Kidney epithelial cell (primary cell): ENCODE data around the gene SIK3. TPM values are rescaled to one million over a fixed set of nuclear protein-coding genes. Genes with fewer than 3 reads are reported as not detected.

Experiments
- DNase-seq: peaks from one replicate; pipeline ENCODE4 v3.0.0-alpha.2; 2010; ENCODE audit warnings: low read depth
- H3K27me3 ChIP-seq: 2 replicates; pipeline ENCODE4 v1.6.0; 2011; ENCODE audit warnings: low read length; ENCODE audit not compliant: control insufficient read depth, insufficient read depth
- H3K36me3 ChIP-seq: 2 replicates; pipeline ENCODE4 v1.5.1; 2011; ENCODE audit warnings: low read length; ENCODE audit not compliant: control insufficient read depth, insufficient read depth
- H3K4me3 ChIP-seq: 2 replicates; pipeline ENCODE4 v1.5.1; 2011; ENCODE audit warnings: low read depth, mild to moderate bottlenecking, control low read depth, low read length
- CTCF ChIP-seq: IDR thresholded peaks from 2 replicates; pipeline ENCODE4 v1.5.1; 2011; ENCODE audit warnings: mild to moderate bottlenecking, moderate library complexity, low read length, control low read depth, inconsistent platforms; ENCODE audit not compliant: insufficient read depth, poor library complexity, severe bottlenecking
- total RNA-seq: library from RNA; depleted of rRNA; stranded (reverse); fragments of >200 nt; gene quantifications from 2 replicates; pipeline ENCODE4 v1.2.3, GENCODE V29; 2015

SIK3 gene
- total RNA-seq, 1 donor from 2014 or later: 12.9 TPM

- Histone ChIP-seq H3K27me3 (peaks cover 6% of the 10 kb centered on the region), H3K36me3 (no peaks in the 10 kb centered on the region), H3K4me3 (no peak within 1 kb of the TSS)
- DNase-seq: no peak
- no peak for TF ChIP-seq CTCF
Measured at GRCh38 chr11:116829525-116830183, 268.6 kb downstream of the SIK3 start, which contains the start of gene APOC3. TSS of gene APOC3 (plus strand) at chr11:116829907. CDS start at chr11:116830583, 676 bp downstream.

- H3K4me3 ChIP-seq: no peak overlapping the region
- no peaks in the 10 kb centered on the region for H3K36me3 ChIP-seq
- no peak for TF ChIP-seq CTCF
- H3K27me3 ChIP-seq: peaks cover 6% of the 10 kb centered on the region
- DNase-seq: no peak
Measured at GRCh38 chr11:116828632-116829524, 269.4 kb downstream of the SIK3 start.

GRCh38 chr11:116827461-116827860, 270.8 kb downstream of the SIK3 start:
- Histone ChIP-seq H3K4me3 (no peak overlapping the region), H3K27me3 (peaks cover 6% of the 10 kb centered on the region), H3K36me3 (no peaks in the 10 kb centered on the region)
- no peak for TF ChIP-seq CTCF
- DNase-seq: no peak

GRCh38 chr11:116826751-116827431, 271.3 kb downstream of the SIK3 start:
- Histone ChIP-seq H3K27me3 (peaks cover 6% of the 10 kb centered on the region), H3K36me3 (no peaks in the 10 kb centered on the region), H3K4me3 (no peak overlapping the region)
- no peak for DNase-seq
- no peak for TF ChIP-seq CTCF

DNA sequence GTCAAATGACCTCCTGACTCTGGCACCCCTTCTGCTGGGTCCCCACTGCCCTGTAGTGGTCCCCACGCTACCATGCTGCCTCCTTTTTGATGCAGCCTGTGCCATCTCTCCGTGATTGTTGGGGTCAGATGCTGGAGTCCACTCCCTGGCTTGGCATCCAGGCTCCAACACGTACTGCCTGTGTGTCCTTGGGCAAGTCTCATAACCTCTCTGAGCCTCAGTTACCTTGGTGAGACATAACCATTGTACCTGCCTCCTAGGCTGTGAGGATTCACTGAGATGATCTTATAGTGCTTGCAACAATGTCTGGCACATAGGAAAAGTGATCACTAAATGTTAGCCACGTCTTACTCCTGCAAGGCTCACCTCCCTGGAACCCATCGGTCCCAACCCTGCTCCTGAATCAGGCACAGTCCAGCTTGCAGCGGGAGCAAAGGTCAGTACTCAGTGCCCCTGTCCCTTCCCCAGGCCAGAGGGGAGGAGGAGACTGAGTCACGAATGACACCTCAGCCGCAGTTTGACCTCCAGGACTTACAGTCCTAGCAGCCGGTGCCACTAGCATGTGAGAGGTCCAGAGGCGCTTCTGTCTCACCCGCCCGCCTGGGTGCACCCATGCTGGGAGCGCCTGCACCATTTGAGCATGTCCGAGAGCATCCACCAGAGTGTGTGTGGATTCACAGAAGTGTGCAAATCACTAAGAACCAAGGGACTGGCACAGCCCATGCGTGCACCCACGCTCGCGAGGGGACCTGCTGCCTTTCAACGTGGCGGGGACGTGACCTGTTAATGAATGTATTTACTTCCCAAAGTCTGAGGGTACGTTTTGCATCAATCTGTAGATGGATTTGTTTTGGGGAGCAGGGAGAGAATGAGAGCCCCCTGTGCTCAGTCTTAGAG, 272.1 kb downstream of the SIK3 start:
- DNase-seq: no peak
- no peak for TF ChIP-seq CTCF
- Histone ChIP-seq H3K27me3 (peaks cover 6% of the 10 kb centered on the region), H3K4me3 (no peak overlapping the region), H3K36me3 (no peaks in the 10 kb centered on the region)
